ENCODE data around the gene PRKN.

Gene PRKN

DNA sequence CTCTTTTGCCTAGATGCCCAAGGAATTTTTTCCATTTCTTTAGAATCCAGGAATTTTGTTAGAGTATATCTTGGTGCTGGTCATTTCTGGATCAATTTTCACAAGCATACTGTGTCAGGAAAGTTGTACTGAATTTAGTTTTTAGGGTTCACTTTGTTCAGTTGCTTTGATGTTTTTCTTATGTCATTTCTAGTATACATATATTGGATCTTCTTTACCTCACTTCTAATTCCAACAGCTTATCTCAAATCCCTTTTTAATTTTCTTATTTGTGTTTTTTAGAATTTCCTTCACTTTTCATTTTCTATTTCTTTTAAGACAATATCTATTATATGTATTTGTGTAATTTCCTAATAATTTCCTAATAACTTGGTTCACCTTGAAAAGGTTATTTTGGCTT, 1172.7 kb downstream of the PRKN start:
- DNase-seq: no peak

GRCh38 chr6:161549977-161550655, 1177.5 kb downstream of the PRKN start:
- no peak for DNase-seq

GRCh38 chr6:161548713-161549296, 1178.8 kb downstream of the PRKN start:
- no peak for DNase-seq

- no peak for DNase-seq
Observed at GRCh38 chr6:161547617-161548016, 1179.9 kb downstream of the PRKN start.

DNA sequence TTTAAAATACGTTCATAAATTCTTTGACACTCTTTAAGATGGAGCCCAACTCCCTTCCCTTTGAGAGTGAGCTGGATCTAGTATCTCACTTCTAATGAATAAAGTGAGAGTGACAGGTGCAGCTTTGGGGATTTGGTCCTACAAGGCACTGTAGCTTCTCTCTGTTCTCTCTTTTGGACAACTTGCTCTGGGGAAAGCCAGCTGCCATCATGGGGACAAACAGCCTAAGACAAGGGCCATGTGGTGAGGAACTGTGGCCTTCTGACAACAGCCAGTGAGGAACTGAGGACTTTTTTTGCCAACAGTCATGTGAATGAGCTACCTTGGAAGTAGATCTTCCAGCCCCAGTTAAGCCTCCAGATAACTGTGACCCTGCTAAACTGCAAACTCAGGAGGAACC, 1180.9 kb downstream of the PRKN start:
- no peak for DNase-seq

- DNase-seq: no peak
Observed at GRCh38 chr6:161545741-161546140, 1181.8 kb downstream of the PRKN start.

GRCh38 chr6:161544801-161545480, 1182.6 kb downstream of the PRKN start:
- no peak for DNase-seq

GRCh38 chr6:161543684-161544309, 1183.8 kb downstream of the PRKN start:
- DNase-seq: no peak

DNA sequence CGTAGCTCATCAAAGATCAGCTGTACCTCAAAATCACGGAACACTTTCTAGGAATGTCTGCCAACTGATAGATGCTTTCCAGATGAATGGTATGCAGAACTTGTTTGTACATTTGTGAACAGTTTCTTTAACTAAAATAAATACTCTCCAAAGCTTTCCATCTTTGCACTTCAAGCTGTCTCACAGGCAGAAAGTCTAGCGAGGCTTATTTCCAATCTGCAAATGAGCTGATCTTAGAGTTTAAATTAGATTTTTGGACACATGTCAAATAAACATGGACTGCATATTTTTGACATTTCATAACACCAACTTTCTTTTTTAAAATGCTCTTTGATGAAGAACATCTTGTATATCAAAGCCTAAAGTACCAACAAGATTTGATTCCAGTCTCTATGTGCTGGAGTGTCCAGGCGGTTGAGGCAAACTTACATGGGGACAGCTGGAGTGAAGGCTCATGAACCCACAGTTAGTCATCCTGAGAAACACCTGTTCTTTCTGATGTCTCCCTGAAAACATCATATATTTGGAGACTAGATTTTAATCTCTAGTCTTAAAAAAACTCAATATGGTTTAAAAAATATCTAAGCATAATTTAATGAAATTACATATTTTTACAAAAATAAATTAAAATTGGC, 1185.1 kb downstream of the PRKN start:
- DNase-seq: no peak

DNA sequence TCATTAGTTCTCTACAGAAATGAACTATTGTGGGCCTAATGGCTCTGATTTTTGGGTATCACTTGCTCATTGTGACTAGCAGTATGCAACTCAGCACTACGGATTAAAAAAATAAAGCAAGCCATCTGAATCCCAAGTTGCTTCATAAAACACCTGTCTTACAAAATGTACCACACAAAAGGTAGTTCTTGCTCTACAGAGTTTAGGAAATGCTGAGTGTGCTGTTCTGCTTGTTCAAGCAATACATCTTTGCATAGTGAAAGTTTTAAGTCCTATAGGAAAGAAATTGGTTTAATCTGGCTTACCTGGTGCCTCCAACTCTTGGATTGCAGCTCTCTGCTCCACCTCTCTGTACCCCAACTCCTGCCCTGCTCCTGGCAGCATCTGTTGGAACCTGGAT, 1187.0 kb downstream of the PRKN start:
- no peak for DNase-seq

GRCh38 chr6:161536224-161536630, 1191.3 kb downstream of the PRKN start:
- no peak for DNase-seq

- no peak for DNase-seq
Observed at GRCh38 chr6:161534264-161534873, 1193.2 kb downstream of the PRKN start.

- DNase-seq: no peak
Observed at GRCh38 chr6:161533266-161533665, 1194.3 kb downstream of the PRKN start.

- no peak for DNase-seq
Observed at GRCh38 chr6:161532536-161532935, 1195.0 kb downstream of the PRKN start.

DNA sequence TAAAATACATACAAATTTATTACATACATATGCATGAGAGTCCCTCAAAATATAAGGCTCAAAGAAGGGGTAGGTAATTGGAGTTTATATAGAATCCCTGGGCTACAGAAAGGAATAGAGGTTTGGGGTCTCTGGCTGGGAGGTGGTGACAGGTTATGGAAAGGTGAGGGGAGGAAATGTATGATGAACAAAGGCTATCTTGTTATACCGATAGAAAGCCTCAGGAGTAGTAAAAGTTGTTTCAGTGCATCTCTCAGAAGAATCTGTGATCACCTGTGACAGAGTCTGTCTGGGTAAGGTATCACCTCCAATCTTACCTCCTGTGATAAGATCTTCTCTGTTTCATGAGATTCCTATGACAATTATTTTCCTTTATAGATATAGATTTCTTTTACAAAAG, 1200.8 kb downstream of the PRKN start:
- DNase-seq: no peak

DNA sequence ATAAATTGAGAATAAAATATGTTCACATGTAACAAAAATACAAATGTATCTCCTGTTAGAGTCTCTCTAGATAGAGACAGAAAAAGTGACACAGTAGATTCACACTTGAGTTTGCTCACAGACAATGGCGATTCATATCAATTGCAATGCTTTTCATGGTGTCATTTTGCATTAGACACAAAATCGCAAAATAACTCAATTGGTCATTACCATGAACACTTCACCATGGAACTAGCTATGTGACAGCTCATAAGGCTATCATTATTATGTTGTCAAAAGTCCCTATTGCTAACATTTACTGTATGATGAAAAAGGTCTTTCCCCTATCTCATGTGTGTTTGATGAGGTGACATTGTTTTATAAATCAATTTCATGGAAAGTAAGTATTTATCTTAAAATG, 1204.2 kb downstream of the PRKN start:
- no peak for DNase-seq

DNA sequence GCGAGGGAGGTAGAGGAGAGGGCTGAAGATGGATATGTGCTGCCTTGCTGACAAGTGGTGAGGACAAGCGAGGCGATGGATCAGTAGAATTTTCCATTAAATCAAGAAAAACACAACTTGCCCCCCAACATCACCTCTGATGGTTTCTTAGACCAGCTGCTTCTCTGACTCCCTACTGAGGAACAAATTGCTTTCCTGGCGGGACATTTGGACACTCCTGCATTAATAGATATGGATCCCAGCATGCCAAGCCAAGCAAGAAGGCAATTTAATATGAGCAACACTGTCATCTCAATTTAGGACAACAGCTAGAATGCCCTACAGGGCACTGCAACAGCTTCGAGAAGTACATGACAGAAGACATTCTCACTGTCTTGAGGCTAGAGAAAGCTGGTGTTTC, 1205.3 kb downstream of the PRKN start:
- no peak for DNase-seq

- DNase-seq: no peak
Observed at GRCh38 chr6:161511447-161512095, 1216.0 kb downstream of the PRKN start.

DNA sequence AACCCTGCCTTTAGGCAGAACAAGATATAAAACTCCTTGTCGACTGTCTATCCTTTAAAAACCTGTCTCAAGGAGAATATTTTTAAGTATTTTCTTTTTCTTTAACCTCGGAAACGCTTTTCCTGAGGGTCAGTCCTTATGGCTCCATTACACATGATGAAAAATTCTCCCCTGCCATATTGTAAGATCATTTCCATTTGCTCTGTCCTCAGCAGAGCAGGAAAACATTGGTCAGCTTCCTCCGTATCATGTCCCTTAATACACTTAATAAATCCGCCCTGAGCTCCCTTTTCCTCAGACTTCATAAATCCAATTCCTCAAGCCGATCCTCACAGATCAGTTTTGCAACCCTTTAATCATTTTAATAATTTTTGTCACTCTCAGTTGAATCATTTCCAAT, 1219.2 kb downstream of the PRKN start:
- no peak for DNase-seq

- DNase-seq: no peak
Observed at GRCh38 chr6:161507375-161507774, 1220.2 kb downstream of the PRKN start.

- no peak for DNase-seq
Observed at GRCh38 chr6:161503570-161503969, 1224.0 kb downstream of the PRKN start.

GRCh38 chr6:161498881-161499280, 1228.7 kb downstream of the PRKN start:
- no peak for DNase-seq

- DNase-seq: no peak
Observed at GRCh38 chr6:161498359-161498758, 1229.2 kb downstream of the PRKN start.
